HG02938 (cell line): ENCODE data around the gene ZNF212.
"Not testable (repeated sequence)": the region's sequence is repeated elsewhere in the genome, so short reads cannot be mapped to it uniquely, and the experiment has no call there.

ENCODE experiments used
- ATAC-seq: cut with Tn5 transposase; IDR thresholded peaks from one replicate; pipeline ENCODE4 v1.9.1; 2021; ENCODE audit warnings: mild to moderate bottlenecking, moderate library complexity; ENCODE audit not compliant: unreplicated experiment

ZNF212 gene

GRCh38 chr7:149218469-149219420, 20.7 kb upstream of the ZNF212 start:
- ATAC-seq: no peak

GRCh38 chr7:149220534-149220933, 18.9 kb upstream of the ZNF212 start:
- no peak for ATAC-seq

GRCh38 chr7:149223176-149223575, 16.3 kb upstream of the ZNF212 start:
- ATAC-seq: no peak

GRCh38 chr7:149223761-149224160, 15.7 kb upstream of the ZNF212 start:
- no peak for ATAC-seq

GRCh38 chr7:149224352-149224751, 15.1 kb upstream of the ZNF212 start:
- ATAC-seq: no peak

- no peak for ATAC-seq
Measured at GRCh38 chr7:149225106-149225505, 14.3 kb upstream of the ZNF212 start.

- ATAC-seq: no peak
Measured at GRCh38 chr7:149225656-149226055, 13.8 kb upstream of the ZNF212 start.

GRCh38 chr7:149226366-149226765, 13.1 kb upstream of the ZNF212 start:
- not testable (repeated sequence) for ATAC-seq

GRCh38 chr7:149226840-149227494, 12.5 kb upstream of the ZNF212 start:
- no peak for ATAC-seq

GRCh38 chr7:149228831-149229471, 10.5 kb upstream of the ZNF212 start:
- ATAC-seq: no peak

GRCh38 chr7:149229526-149229925, 9.9 kb upstream of the ZNF212 start:
- no peak for ATAC-seq

GRCh38 chr7:149232362-149232761, 7.1 kb upstream of the ZNF212 start:
- ATAC-seq: no peak

- not testable (repeated sequence) for ATAC-seq
Measured at GRCh38 chr7:149233655-149234204, 5.7 kb upstream of the ZNF212 start.

GRCh38 chr7:149237502-149237901, 1.9 kb upstream of the ZNF212 start:
- no peak for ATAC-seq

- ATAC-seq: no peak
Measured at GRCh38 chr7:149238051-149238450, 1.4 kb upstream of the ZNF212 start.

- no peak for ATAC-seq
Measured at GRCh38 chr7:149240637-149241036, 1.2 kb downstream of the ZNF212 start.

- ATAC-seq: no peak
Measured at GRCh38 chr7:149241696-149242095, 2.2 kb downstream of the ZNF212 start.

GRCh38 chr7:149245244-149245643, 5.8 kb downstream of the ZNF212 start:
- no peak for ATAC-seq

GRCh38 chr7:149245744-149246143, 6.3 kb downstream of the ZNF212 start:
- ATAC-seq: no peak

GRCh38 chr7:149248777-149249176, 9.3 kb downstream of the ZNF212 start:
- ATAC-seq: no peak

GRCh38 chr7:149250151-149250550, 10.7 kb downstream of the ZNF212 start:
- not testable (repeated sequence) for ATAC-seq
